Activated CD8-positive, alpha-beta memory T cell treated with anti-CD3 and anti-CD28 coated beads for 36 hours (primary cell): Measurements from ENCODE around the gene TMTC2. TPM values are rescaled to one million over a fixed set of nuclear protein-coding genes. Genes with fewer than 3 reads are reported as not detected.
"Not testable (repeated sequence)": the region's sequence is repeated elsewhere in the genome, so short reads cannot be mapped to it uniquely, and the experiment has no call there.

Source experiments
- CTCF ChIA-PET: fragments of 350-600 bp; sonication (Branson Sonifier 250); formaldehyde crosslinking; loops from one replicate; lab custom pipeline; 2021; ENCODE audit warnings: antibody characterized with exemption; lab: Charles Lee
- POLR2A ChIA-PET: fragments of 350-600 bp; sonication (Branson Sonifier 250); formaldehyde crosslinking; loops from one replicate; lab custom pipeline; 2021; ENCODE audit warnings: antibody characterized with exemption; lab: Charles Lee
- total RNA-seq, 2 experiments: library from RNA; stranded (reverse); gene quantifications; one replicate each; pipeline ENCODE4 v1.2.3, GENCODE V29; 2021

TMTC2 gene
- total RNA-seq, 2 experiments from 2014 or later = 1.9 to 2.2 TPM

- CTCF ChIA-PET = no interaction called here
- POLR2A ChIA-PET = no interaction called here
These were observed 398.0 kb downstream of the TMTC2 start for GRCh38 chr12:83084516-83085234.

GRCh38 chr12:83086023-83086422 is 399.3 kb downstream of the TMTC2 start:
- POLR2A ChIA-PET = no interaction called here
- CTCF ChIA-PET = no interaction called here

- ChIA-PET POLR2A (no interaction called here), CTCF (no interaction called here)
These were observed 402.9 kb downstream of the TMTC2 start for GRCh38 chr12:83089575-83089974.

- ChIA-PET POLR2A (no interaction called here), CTCF (no interaction called here)
These were observed 405.4 kb downstream of the TMTC2 start for GRCh38 chr12:83092129-83092528.

- ChIA-PET POLR2A (no interaction called here), CTCF (no interaction called here)
These were observed 405.9 kb downstream of the TMTC2 start for GRCh38 chr12:83092606-83093005.

GRCh38 chr12:83093426-83093825 is 406.7 kb downstream of the TMTC2 start:
- CTCF ChIA-PET = no interaction called here
- POLR2A ChIA-PET = no interaction called here

GRCh38 chr12:83097643-83098342 is 411.1 kb downstream of the TMTC2 start:
- ChIA-PET CTCF (no interaction called here), POLR2A (no interaction called here)

GRCh38 chr12:83099436-83099835 is 412.7 kb downstream of the TMTC2 start:
- ChIA-PET CTCF (no interaction called here), POLR2A (interaction anchor here (0.8 kb wide), 1 partner anchor 378 kb away, joined by 10 read pairs; no protein-coding TSS in a partner anchor)

- CTCF ChIA-PET = no interaction called here
- POLR2A ChIA-PET = no interaction called here
These were observed 415.8 kb downstream of the TMTC2 start for GRCh38 chr12:83102499-83102898.

- ChIA-PET CTCF (no interaction called here), POLR2A (no interaction called here)
These were observed 420.2 kb downstream of the TMTC2 start for GRCh38 chr12:83106873-83107272.

- POLR2A ChIA-PET = no interaction called here
- CTCF ChIA-PET = no interaction called here
These were observed 423.7 kb downstream of the TMTC2 start for GRCh38 chr12:83110424-83110823.

- CTCF ChIA-PET = no interaction called here
- POLR2A ChIA-PET = no interaction called here
These were observed 427.2 kb downstream of the TMTC2 start for GRCh38 chr12:83113945-83114344.

- POLR2A ChIA-PET = no interaction called here
- CTCF ChIA-PET = no interaction called here
These were observed 428.3 kb downstream of the TMTC2 start for GRCh38 chr12:83114966-83115365.

- POLR2A ChIA-PET, CTCF ChIA-PET: not testable (repeated sequence)
These were observed 431.2 kb downstream of the TMTC2 start for GRCh38 chr12:83117926-83118325.

GRCh38 chr12:83121897-83122622 is 435.4 kb downstream of the TMTC2 start:
- ChIA-PET POLR2A (no interaction called here), CTCF (no interaction called here)

- CTCF ChIA-PET = no interaction called here
- POLR2A ChIA-PET = no interaction called here
These were observed 435.9 kb downstream of the TMTC2 start for GRCh38 chr12:83122623-83122934.

- POLR2A ChIA-PET = no interaction called here
- CTCF ChIA-PET = no interaction called here
These were observed 436.3 kb downstream of the TMTC2 start for GRCh38 chr12:83123039-83123438.

GRCh38 chr12:83128540-83128939 is 441.8 kb downstream of the TMTC2 start:
- CTCF ChIA-PET = no interaction called here
- POLR2A ChIA-PET = interaction anchor here (0.6 kb wide), 1 partner anchor 88 kb away, joined by 4 read pairs; no protein-coding TSS in a partner anchor

GRCh38 chr12:83130178-83130577 is 443.5 kb downstream of the TMTC2 start:
- POLR2A ChIA-PET = no interaction called here
- CTCF ChIA-PET = no interaction called here

GRCh38 chr12:83132360-83132759 is 445.7 kb downstream of the TMTC2 start:
- POLR2A ChIA-PET = no interaction called here
- CTCF ChIA-PET = no interaction called here

- ChIA-PET CTCF (no interaction called here), POLR2A (no interaction called here)
These were observed 449.7 kb downstream of the TMTC2 start for GRCh38 chr12:83136411-83136810.
